Adrenal gland (tissue), 12 donors: ENCODE measurements around the gene MAP1B. TPM values are rescaled to one million over a fixed set of nuclear protein-coding genes. Genes with fewer than 3 reads are reported as not detected.

Experiments used
- DNase-seq, 7 donors: peaks; one replicate each; pipeline ENCODE4 v3.0.0-alpha.2; 2019 to 2020
- H3K27ac ChIP-seq, 5 donors: fragments of 200-600 bp; sonication (generic) in 4 of 5; 1 replicate in 3 of 5; 2 replicates in 2 of 5; pipeline versions ENCODE4 v1.5.1 to v1.8.0; 2016 to 2020; ENCODE audit warnings: mild to moderate bottlenecking in 1 of 5
- H3K27me3 ChIP-seq: fragments of 200-600 bp; 2 replicates; pipeline ENCODE4 v1.8.0; 2021
- H3K36me3 ChIP-seq, 2 donors: fragments of 200-600 bp; replicated peaks in 1 of 2; 1 replicate in 1 of 2; 2 replicates in 1 of 2; pipeline versions ENCODE4 v1.5.1 to v1.8.0; 2018 to 2022
- H3K4me1 ChIP-seq, 2 donors: fragments of 200-600 bp; replicated peaks in 1 of 2; 1 replicate in 1 of 2; 2 replicates in 1 of 2; pipeline versions ENCODE4 v1.5.1 to v1.8.0; 2018 to 2021
- H3K4me3 ChIP-seq, 4 donors: fragments of 200-600 bp; sonication (generic) in 3 of 4; one replicate each; pipeline ENCODE4 v1.5.1; 2016 to 2018
- H3K9me3 ChIP-seq, 3 donors: fragments of 200-600 bp; sonication (generic) in 1 of 3; replicated peaks in 1 of 3; 1 replicate in 2 of 3; 2 replicates in 1 of 3; pipeline versions ENCODE4 v1.5.1 to v1.8.0; 2016 to 2021
- POLR2A ChIP-seq, 2 donors: fragments of 450-650 bp; IDR thresholded peaks; one replicate each; pipeline ENCODE4 v1.6.1; 2017; ENCODE audit warnings: antibody characterized with exemption in 2 of 2, mild to moderate bottlenecking in 2 of 2, moderate library complexity in 1 of 2
- WGBS, 4 donors: extraction: QIAGEN DNeasy Blood & Tissue Kit in 2 of 4; methylation state at CpG; one replicate each; pipeline versions ENCODE4 v1.1.5 to v1.1.7; 2013 to 2017; 5-methylcytosine and 5-hydroxymethylcytosine counted together
- intact Hi-C, 2 donors: fragments of 100-400 bp; cut with DNase I; formaldehyde crosslinking; loops; one replicate each; pipeline versions ENCODE4 v1.14.1 to v1.15.0; 2022 to 2023
- polyA plus RNA-seq, 3 donors: library from polyadenylated mRNA; stranded (reverse); fragments of 200-250 nt in 2 of 3; fragments of 350-450 nt in 1 of 3; fragmentation: Illumina TruSeq in 1 of 3; extraction: RNeasy Lipid Tissue Mini Kit (QIAGEN cat#74804) in 1 of 3; gene quantifications; one replicate each; pipeline ENCODE4 v1.2.3, GENCODE V29; 2013 to 2014
- total RNA-seq, 9 donors: library from RNA; depleted of rRNA in 4 of 9; stranded (reverse); fragments of >200 nt in 4 of 9; fragments of 120-200 nt in 1 of 9; fragmentation: NEBNext Ultra II Directional in 1 of 9; extraction: Animal tissue kit (Norgen Biotek cat#: 25700) in 1 of 9; gene quantifications; one replicate each; pipeline versions ENCODE4 v1.1.0 to v1.2.4, GENCODE V29; 2013 to 2023
- TF ChIP-seq, protein P1 (sequence below), 6 experiments: fragments of 450-650 bp in 4 of 6; fragments of 200-600 bp in 2 of 6; sonication (generic) in 1 of 6; IDR thresholded peaks; 1 replicate in 5 of 6; 2 replicates in 1 of 6; pipeline versions ENCODE4 v1.5.1 to v1.8.0; 2016 to 2021; ENCODE audit warnings: antibody characterized with exemption in 6 of 6, mild to moderate bottlenecking in 2 of 6, moderate library complexity in 1 of 6
- donor health status: healthy with polysubstance abuse.
- donor health status: Bipolar disorder and iron deficiency.
- donor health status: DM: yes; HTN: yes; CAD: no.
- donor health status: DM: no; HTN: no; CAD: no.
- donor health status: DM: no; HTN: no; CAD: no.
- donor health status: DM: yes; HTN: yes; CAD: no.

MAP1B gene
- total and polyA plus RNA-seq, 12 donors, result 11.5 to 258 (median 67.5) TPM

DNA sequence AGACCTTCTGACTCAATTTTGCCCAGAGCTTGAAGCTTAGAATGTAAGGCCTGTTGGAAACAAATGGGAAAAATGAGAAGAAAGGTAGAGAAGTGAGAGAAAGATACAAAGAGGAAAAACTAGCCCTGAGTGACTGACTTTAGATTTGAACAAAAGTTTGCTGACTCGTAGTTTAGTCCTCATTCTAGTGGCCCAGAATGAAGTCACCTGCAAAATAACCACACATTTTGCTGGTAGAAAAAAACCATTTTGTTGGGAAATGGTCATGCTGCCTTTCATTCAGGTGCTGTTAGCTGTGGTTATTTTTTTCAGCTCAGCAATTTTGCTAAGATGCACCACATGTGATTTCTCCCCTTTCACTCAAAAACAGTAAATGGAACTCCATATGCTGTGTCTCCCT lies 113.8 kb downstream of the MAP1B start:
- no peak for TF ChIP-seq POLR2A (IDR thresholded peaks at IDR 0.05)
- TF ChIP-seq, protein P1, sequence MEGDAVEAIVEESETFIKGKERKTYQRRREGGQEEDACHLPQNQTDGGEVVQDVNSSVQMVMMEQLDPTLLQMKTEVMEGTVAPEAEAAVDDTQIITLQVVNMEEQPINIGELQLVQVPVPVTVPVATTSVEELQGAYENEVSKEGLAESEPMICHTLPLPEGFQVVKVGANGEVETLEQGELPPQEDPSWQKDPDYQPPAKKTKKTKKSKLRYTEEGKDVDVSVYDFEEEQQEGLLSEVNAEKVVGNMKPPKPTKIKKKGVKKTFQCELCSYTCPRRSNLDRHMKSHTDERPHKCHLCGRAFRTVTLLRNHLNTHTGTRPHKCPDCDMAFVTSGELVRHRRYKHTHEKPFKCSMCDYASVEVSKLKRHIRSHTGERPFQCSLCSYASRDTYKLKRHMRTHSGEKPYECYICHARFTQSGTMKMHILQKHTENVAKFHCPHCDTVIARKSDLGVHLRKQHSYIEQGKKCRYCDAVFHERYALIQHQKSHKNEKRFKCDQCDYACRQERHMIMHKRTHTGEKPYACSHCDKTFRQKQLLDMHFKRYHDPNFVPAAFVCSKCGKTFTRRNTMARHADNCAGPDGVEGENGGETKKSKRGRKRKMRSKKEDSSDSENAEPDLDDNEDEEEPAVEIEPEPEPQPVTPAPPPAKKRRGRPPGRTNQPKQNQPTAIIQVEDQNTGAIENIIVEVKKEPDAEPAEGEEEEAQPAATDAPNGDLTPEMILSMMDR (IDR thresholded peaks at IDR 0.05), result no peak
- Histone ChIP-seq H3K4me1 (peaks cover 0 to 9% of the 10 kb centered on the region in 2 donors), H3K9me3 (no peaks in the 10 kb centered on the region)

DNA sequence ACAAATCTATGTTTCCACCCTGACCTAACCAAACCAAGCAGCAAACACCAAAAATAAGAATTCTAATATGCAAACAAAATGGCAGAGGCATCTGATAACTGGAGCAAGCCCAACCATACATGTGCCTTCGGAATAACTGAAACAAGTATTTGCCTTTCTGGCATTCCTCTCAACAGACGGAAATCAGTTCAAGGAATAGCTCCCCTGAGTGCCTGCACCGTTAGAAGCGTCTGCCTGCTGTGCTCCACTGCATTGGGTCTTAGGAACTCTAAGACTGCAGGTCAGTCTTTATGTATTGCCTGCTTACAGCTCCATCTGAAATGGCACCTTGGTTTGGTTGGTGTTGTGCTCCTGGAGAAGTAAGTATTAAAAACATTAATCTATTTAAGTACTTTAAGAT lies 114.3 kb downstream of the MAP1B start:
- Histone ChIP-seq H3K4me3 (no peak overlapping the region), H3K27ac (no peak overlapping the region), H3K36me3 (peaks cover 0 to 60% of the 10 kb centered on the region in 2 donors), H3K4me1 (peaks cover 0 to 9% of the 10 kb centered on the region in 2 donors), H3K27me3 (no peaks in the 10 kb centered on the region), H3K9me3 (no peaks in the 10 kb centered on the region)
- no peak for DNase-seq
- TF ChIP-seq, protein P1 (IDR thresholded peaks at IDR 0.05), result no peak
- TF ChIP-seq POLR2A (IDR thresholded peaks at IDR 0.05), result no peak
- intact Hi-C loops, result no loop called here
- 81 to 92% (median 85%) methylated on average over 4 of the region's 4 CpGs for WGBS, 4 donors

More for the DNA sequence above, 113.8 kb downstream of the MAP1B start:
- intact Hi-C loops, result no loop called here
- Histone ChIP-seq H3K27ac (no peak overlapping the region), H3K36me3 (peaks cover 0 to 60% of the 10 kb centered on the region in 2 donors), H3K4me3 (no peak overlapping the region), H3K27me3 (no peaks in the 10 kb centered on the region)
- WGBS, 4 donors, result 96 to 100% (median 98%) methylated on average over 1 of the region's 1 CpG
- no peak for DNase-seq

DNA sequence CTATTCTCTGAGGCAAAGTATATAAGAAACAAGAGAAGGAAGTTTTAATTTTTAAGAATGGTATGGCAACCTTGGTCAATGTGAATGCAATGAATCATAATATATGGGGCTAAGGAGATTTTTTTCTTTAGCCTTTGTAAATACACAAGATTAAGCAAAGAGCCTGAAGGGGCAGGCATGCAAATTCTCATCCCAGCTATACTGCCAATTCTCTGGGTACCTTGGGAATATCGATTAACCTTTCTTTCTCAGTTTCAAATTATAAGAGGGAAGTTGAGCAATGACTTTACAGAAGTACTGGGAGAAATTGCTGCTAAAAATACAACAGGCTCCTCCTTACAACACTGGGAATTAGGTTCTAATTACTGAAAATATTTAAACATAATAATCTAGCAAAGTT lies 115.2 kb downstream of the MAP1B start:
- Histone ChIP-seq H3K9me3 (no peaks in the 10 kb centered on the region), H3K4me3 (no peak overlapping the region), H3K36me3 (peaks cover 0 to 65% of the 10 kb centered on the region in 2 donors), H3K27me3 (no peaks in the 10 kb centered on the region), H3K4me1 (peaks cover 0 to 9% of the 10 kb centered on the region in 2 donors), H3K27ac (no peak overlapping the region)
- 89 to 96% (median 90%) methylated on average over 1 of the region's 1 CpG for WGBS, 4 donors
- DNase-seq, result no peak
- no peak for TF ChIP-seq POLR2A (IDR thresholded peaks at IDR 0.05)
- TF ChIP-seq, protein P1 (IDR thresholded peaks at IDR 0.05), result no peak
- intact Hi-C loops, result no loop called here

DNA sequence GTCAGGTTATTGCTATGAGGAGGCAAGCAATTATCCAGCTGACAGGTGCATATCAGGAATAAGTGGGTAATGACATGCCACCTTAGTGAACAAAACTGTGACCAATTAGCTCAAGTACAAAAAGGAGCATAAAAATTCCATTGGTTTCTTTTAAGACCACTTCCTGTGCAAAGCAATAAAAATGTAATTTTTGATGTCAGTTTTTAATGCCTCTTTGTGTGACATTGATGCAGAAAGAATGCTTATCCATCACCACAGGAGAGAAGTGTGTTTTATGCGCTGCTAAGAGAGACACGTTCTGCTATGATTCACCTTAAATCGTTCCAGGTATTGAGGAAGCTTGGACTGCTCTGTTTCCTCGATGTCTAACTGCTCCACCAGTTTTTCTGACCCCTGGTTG lies 116.1 kb downstream of the MAP1B start:
- no peak for DNase-seq
- TF ChIP-seq, protein P1 (IDR thresholded peaks at IDR 0.05), result no peak
- no peak for TF ChIP-seq POLR2A (IDR thresholded peaks at IDR 0.05)
- Histone ChIP-seq H3K4me1 (peaks cover 0 to 9% of the 10 kb centered on the region in 2 donors), H3K36me3 (peaks cover 0 to 58% of the 10 kb centered on the region in 2 donors), H3K27me3 (no peaks in the 10 kb centered on the region), H3K27ac (no peak overlapping the region), H3K4me3 (no peak overlapping the region), H3K9me3 (no peaks in the 10 kb centered on the region)
- WGBS, 4 donors, result 94 to 96% (median 94%) methylated on average over 4 of the region's 4 CpGs
- intact Hi-C loops, result no loop called here
